T-helper 1 cell treated with Interleukin-12 subunit alpha and Interleukin-12 subunit beta and Interleukin-4 antibody, amounts not matched to agents 30 μg/mL and 1 μg/mL, for 36 hours (primary cell): ENCODE results near the gene PLA2G4F.

ENCODE experiments used
- H3K27ac Mint-ChIP-seq: one replicate; pipeline ENCODE4 v1.8.0; 2021; ENCODE audit warnings: mild to moderate bottlenecking, mixed read lengths
- H3K27me3 Mint-ChIP-seq: one replicate; pipeline ENCODE4 v1.8.0; 2021; ENCODE audit warnings: low read depth, mixed read lengths
- H3K36me3 Mint-ChIP-seq: one replicate; pipeline ENCODE4 v1.8.0; 2021; ENCODE audit warnings: low read depth, mixed read lengths
- H3K4me1 Mint-ChIP-seq: one replicate; pipeline ENCODE4 v1.8.0; 2021; ENCODE audit warnings: low read depth, mixed read lengths
- H3K4me3 Mint-ChIP-seq: one replicate; pipeline ENCODE4 v1.8.0; 2021; ENCODE audit warnings: mild to moderate bottlenecking, moderate library complexity, mixed read lengths
- H3K9me3 Mint-ChIP-seq: one replicate; pipeline ENCODE4 v1.8.0; 2021; ENCODE audit warnings: mixed read lengths

PLA2G4F gene

DNA sequence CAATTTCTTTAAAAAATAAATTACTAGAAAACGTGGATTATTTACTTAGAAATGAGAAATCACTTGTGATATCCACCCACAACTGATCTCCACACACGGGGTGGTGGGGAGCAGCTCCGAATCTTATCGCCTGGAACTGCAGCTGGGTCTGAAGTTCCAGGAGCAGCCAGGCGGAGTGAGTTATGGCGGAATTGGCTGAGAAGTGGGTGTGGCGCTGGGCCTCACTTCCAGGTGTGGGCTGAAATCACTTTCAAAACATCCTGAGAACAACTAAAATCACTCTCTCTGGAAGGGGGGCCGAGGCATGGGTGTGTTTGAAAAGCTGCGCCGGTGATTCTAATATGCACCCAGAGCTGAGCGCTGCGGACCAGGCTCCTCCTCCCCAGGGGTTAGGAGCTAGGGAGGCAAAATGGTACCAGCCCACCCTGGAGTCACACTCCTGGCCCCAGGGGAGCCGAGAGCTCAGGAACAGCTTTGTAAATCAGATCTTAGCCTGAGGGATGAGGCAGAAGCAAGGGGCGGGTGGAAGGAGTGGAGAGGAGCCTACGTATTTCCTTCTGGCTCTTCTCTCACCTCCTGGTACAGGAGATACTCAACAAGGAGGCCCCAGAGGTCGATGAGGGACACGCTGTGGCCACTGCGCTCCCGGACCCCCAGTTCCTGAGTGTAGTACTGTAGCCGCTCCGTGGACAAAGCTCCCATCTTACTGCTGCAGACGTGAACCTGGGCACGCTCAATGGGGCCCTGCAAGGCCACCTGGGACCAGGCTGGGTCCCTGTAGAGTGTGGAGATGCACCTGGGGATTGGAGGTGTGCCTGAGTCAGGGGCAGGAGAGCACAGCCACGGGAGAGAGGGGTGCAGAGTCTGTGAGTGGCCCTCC, 9.6 kb downstream of the PLA2G4F start:
- Mint-ChIP-seq H3K36me3 (no peaks in the 10 kb centered on the region), H3K4me1 (no peaks in the 10 kb centered on the region), H3K4me3 (no peak overlapping the region), H3K27me3 (no peaks in the 10 kb centered on the region), H3K9me3 (no peaks in the 10 kb centered on the region), H3K27ac (no peak overlapping the region)

DNA sequence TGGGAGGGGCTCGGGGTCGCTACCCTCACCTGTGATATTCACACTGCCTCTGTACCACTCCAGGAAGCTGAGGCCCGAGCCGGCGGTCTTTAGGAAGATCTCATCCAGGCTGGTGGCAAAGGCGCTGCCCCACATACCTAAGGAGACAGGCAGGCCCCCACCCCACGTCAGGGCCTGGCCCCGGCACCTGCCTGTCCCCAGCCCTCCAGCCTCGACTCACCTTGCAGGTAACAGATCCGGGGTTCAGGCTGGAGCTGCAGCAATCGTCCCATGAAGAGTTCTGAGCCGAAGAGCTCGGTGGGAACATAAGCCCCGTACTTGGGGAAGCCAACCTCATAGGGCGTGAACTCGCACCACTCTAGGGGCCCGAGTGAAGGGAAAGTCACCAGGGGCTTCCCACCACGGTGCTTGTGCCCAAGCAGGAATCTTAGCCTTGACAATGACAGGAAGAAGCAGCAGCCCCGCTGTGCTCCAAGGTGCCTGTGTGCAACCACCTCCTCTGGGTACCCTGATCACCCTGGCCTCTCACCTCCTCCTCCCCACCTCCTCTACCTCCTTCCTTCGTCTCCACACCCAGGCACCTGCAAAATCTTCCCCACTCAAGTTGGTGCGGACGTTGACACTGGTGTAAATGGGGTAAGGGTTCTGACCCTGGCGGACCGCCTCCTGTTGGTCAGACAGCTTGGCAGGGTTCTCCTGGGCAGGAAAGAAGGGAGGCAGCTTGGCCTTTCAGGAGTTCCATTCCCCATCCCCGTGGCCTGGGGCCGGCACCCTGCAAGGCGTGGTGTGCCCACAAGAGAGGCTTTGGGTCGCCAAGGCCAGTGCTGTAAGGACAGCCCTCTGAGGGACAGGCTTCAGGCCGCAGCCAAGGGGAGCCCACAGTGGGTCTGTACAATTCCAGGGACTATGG, 10.6 kb downstream of the PLA2G4F start:
- no peak overlapping the region for H3K4me3 Mint-ChIP-seq
- H3K27ac Mint-ChIP-seq: no peak overlapping the region
- no peaks in the 10 kb centered on the region for H3K36me3 Mint-ChIP-seq
- no peaks in the 10 kb centered on the region for H3K27me3 Mint-ChIP-seq
- no peaks in the 10 kb centered on the region for H3K4me1 Mint-ChIP-seq
- no peaks in the 10 kb centered on the region for H3K9me3 Mint-ChIP-seq

DNA sequence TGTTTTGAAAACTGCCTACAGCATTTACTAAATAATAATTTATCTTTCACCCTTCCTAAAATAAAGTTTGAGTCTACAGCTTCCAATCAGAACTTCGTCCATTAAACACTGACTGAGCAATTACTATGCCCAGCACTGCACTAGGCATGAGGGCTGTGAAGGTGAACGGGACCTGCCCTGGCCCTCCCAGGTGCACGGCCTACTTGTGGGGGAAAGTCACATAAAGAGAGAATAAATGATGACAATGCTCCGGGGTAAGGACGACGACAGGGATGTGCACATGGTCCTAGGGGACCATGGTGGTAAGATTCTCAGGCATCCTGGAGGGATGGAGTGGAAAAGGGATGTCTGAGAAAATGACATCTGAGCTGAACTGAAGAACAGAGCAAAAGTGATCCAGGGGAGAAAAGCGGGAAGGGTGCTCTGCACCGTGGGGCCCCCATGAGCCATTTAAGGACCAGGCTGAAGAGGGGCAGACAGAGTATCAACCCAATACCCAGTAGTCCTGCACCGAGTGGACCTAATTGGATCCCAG, 11.5 kb downstream of the PLA2G4F start:
- no peaks in the 10 kb centered on the region for H3K36me3 Mint-ChIP-seq
- H3K4me1 Mint-ChIP-seq: no peaks in the 10 kb centered on the region
- H3K4me3 Mint-ChIP-seq: no peak overlapping the region
- no peak overlapping the region for H3K27ac Mint-ChIP-seq
- H3K9me3 Mint-ChIP-seq: no peaks in the 10 kb centered on the region
- no peaks in the 10 kb centered on the region for H3K27me3 Mint-ChIP-seq

DNA sequence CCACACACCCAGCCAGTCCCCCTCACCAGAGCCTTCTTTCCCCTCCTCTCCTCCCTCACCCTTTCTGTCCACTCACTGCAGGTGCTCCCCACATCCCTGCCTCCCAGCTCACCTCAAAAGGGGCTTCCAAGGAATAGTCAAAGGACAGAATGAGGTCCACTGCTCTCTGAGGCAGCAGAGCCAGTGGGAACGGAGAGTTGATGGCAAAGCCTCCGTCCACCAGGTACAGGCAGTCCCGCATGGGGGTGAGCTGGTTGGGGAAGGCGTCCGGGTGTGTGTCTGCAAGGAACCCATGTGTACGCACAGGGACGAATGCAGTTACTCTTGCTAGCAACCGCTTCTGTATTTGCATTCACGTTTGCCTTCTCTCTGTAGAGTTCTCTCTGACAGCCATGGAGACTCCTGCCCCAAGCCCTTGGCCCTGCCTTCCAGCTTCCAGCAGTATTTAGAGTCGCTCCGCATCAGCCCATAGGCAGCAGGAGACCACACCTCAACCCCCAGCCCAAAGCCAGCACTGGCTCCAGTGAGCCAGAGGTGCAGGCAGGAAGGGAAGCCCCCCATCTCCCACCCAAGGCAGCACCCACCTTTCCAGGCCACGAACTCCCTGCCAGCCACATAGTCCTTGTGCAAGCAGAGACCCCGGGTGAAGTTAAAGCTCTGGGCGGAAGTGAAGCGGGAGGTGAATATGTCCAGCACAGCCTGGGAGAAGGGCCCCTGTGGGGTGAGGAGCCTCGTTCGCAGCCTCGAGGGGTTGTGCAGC, 12.4 kb downstream of the PLA2G4F start:
- no peak overlapping the region for H3K4me3 Mint-ChIP-seq
- no peak overlapping the region for H3K27ac Mint-ChIP-seq
- no peaks in the 10 kb centered on the region for H3K9me3 Mint-ChIP-seq
- no peaks in the 10 kb centered on the region for H3K36me3 Mint-ChIP-seq
- H3K4me1 Mint-ChIP-seq: no peaks in the 10 kb centered on the region
- no peaks in the 10 kb centered on the region for H3K27me3 Mint-ChIP-seq

DNA sequence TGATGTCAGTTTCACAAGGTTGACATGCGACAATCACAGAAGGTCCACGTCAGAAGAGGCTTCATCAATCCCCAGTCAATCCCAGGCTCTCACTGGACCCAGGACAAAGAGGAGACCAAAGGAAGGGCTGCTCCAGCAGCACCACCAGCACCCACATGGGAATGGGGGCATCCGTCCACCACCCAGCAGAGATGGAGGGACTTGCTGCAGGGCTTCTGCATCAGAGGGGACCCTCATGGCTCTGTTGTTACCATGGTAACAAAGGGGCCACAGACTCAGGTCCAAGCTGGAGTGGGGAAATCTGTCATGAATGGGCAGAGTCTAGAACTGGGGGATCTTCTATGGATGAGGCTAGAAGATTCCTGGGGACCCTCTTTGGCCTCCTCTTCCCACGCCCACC, 13.1 kb downstream of the PLA2G4F start:
- H3K27me3 Mint-ChIP-seq: no peaks in the 10 kb centered on the region

DNA sequence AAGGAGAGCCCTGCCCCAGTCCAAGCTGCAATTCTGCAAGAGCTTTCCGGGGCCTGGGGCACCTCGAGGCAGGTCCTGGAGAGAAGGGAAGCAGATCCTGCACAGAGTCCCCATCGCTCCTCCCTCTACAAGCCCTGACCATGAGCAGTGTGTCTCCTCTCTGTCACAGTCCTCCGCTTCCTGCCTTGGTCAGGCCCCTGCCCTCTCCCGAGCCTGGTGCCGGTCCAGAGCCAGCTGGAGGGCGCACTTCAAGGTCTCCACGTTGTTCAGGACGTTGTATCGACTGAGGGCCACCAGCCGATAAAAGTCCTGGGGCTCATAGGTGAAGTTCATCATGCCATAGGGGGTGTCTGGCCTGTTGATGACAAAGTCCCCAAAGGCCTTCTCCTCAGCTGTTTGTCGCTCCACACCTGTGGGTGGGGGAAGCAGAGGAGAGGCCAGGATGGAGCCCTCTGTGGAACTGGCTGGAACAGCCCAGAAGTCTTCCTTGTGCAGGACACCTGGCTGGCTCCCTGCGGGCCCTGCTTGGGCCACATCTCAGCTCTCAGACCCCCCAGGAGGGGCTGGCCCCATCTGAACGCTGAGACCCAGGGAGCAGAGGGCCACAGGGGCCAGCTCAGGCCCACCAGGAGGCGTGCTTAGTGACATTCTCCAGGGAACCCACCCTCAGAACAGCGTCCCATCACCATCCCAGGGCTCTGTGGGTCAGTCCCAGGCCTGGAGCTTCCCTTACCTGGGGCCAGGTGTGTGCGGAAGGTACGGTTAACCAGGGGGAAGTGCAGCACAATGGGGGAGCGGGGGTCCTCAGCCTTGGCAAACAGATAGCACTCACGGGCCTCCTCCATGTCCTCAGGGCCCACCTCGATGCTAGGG, 14.4 kb downstream of the PLA2G4F start:
- Mint-ChIP-seq H3K4me1 (peaks cover 3% of the 10 kb centered on the region), H3K4me3 (no peak overlapping the region), H3K36me3 (no peaks in the 10 kb centered on the region), H3K9me3 (no peaks in the 10 kb centered on the region), H3K27ac (no peak overlapping the region), H3K27me3 (no peaks in the 10 kb centered on the region)

More for the DNA sequence above, 13.1 kb downstream of the PLA2G4F start:
- Mint-ChIP-seq H3K36me3 (no peaks in the 10 kb centered on the region), H3K4me3 (no peak overlapping the region), H3K4me1 (no peaks in the 10 kb centered on the region), H3K9me3 (no peaks in the 10 kb centered on the region), H3K27ac (no peak overlapping the region)

DNA sequence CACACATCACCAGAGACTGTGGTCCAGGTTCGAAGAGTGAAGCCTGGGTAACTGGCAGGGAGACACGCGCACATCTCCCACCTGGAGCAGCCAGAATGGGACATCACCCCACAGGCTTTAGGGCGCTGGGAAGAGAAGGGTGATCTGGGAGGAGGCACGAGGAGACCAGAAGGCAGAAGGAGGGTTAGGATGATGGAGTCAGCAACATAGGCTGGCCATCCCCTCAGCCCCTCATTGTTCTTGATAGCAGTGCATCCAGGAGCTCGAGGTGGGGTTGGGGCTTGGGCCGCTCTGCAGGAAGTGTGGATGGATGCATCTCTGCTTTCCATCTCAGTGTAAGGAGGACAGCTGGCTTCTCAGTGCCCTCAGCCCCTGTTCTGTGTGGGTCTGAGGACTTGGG, 15.2 kb downstream of the PLA2G4F start:
- Mint-ChIP-seq H3K4me1 (peaks cover 3% of the 10 kb centered on the region), H3K27me3 (no peaks in the 10 kb centered on the region), H3K36me3 (no peaks in the 10 kb centered on the region), H3K4me3 (no peak overlapping the region), H3K27ac (no peak overlapping the region), H3K9me3 (no peaks in the 10 kb centered on the region)

DNA sequence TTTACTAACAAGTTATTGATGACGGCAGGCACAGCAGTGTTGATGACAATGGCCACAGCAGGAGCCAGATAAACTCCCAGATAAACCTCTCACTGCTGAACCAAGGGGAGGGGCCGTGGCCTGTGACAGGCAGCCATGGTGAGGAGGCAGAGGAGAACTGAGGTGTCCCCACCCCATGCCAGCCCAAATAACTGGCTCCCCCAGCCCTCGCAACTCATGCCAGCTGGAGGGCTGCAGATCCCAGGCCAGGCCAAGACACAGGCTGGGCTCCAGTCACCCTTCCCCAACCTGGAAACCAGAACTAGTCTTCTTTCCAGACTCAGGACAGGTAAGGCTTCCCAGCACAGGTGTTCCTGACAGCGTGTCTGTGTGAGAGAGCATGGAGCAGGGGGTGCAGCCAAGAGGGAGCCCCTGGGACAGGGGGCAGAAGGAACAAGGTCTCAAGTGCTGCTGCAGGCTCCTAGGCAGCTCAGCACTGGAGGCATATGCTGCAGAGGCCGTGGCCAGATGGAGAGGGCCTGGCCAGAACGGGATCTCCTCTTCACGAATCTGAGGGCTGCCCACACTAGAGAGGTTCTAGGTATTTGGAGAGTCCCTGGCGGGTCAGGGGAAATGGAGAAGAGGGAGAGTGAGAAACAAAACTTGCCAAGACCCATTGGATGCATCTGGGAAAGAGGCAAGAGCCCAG, 15.9 kb downstream of the PLA2G4F start:
- no peak overlapping the region for H3K4me3 Mint-ChIP-seq
- H3K36me3 Mint-ChIP-seq: no peaks in the 10 kb centered on the region
- no peak overlapping the region for H3K27ac Mint-ChIP-seq
- H3K9me3 Mint-ChIP-seq: no peaks in the 10 kb centered on the region
- no peaks in the 10 kb centered on the region for H3K27me3 Mint-ChIP-seq
- H3K4me1 Mint-ChIP-seq: peaks cover 4% of the 10 kb centered on the region

DNA sequence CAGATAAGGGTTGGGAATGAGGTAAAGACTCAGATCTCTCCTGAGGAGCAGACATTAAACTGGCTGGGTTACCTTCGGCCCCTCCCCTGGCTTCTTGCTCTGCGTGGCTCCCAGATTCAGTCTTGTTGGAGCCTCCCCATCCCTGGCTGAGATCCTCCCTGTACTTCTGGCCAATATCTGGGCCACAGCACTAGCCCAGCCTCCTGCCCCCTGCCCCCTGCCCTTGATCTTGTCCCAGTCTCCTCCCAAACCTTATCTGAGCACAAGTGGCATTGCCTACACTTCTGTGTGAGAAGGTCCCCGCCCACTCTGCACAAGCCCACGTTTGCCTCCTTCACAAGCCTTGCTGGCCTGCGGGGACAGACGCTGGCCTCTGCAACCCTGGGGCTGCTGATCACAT, 16.8 kb downstream of the PLA2G4F start:
- H3K36me3 Mint-ChIP-seq: no peaks in the 10 kb centered on the region
- H3K27me3 Mint-ChIP-seq: no peaks in the 10 kb centered on the region
- H3K9me3 Mint-ChIP-seq: no peaks in the 10 kb centered on the region
- H3K4me3 Mint-ChIP-seq: no peak overlapping the region
- peaks cover 6% of the 10 kb centered on the region for H3K4me1 Mint-ChIP-seq
- H3K27ac Mint-ChIP-seq: no peak overlapping the region

DNA sequence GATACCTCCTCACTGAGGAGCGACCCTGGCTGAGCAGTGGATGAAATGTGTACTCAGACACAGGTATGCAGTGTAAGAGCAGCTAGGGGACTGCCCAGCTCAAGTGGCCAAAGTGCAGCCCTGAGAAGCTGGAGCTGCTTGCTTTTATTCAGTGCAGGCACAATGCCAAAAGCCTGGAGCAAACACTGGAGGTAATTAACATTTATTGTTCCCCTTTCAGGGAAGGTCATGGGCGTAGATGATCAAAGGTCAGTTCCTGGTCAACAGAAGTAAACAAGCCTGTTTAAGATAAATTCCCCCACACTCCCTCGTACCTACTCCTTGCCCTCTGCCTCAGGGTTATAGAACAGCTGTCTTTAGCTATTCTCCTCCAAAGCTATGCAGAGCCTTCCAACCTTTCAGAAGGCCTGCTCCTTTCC, 17.5 kb downstream of the PLA2G4F start:
- no peaks in the 10 kb centered on the region for H3K36me3 Mint-ChIP-seq
- H3K27ac Mint-ChIP-seq: no peak overlapping the region
- H3K4me3 Mint-ChIP-seq: no peak overlapping the region
- H3K4me1 Mint-ChIP-seq: peaks cover 6% of the 10 kb centered on the region
- H3K27me3 Mint-ChIP-seq: peaks cover 4% of the 10 kb centered on the region
- no peaks in the 10 kb centered on the region for H3K9me3 Mint-ChIP-seq

DNA sequence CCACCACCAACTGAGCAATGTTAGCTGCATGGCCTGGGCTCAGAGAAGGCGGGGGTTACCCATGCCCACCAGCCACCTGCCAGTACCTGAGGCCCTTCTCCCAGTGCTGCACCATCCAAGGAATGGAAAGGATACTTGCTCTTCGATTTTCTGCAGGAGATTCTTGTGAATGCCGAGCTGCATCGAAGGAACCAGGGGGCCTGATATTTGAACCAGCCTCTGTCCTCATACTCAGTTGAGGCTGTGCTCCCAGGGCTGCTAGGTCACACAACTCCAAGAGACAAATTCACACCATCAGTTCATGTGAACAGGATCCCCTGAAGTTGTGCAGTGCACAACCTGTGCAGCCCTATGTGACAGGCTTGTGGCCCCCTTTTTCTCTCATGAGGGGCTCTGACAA, 18.0 kb downstream of the PLA2G4F start:
- H3K4me3 Mint-ChIP-seq: no peak overlapping the region
- peaks cover 5% of the 10 kb centered on the region for H3K27me3 Mint-ChIP-seq
- peaks cover 6% of the 10 kb centered on the region for H3K4me1 Mint-ChIP-seq
- no peak overlapping the region for H3K27ac Mint-ChIP-seq
- no peaks in the 10 kb centered on the region for H3K9me3 Mint-ChIP-seq
- no peaks in the 10 kb centered on the region for H3K36me3 Mint-ChIP-seq

DNA sequence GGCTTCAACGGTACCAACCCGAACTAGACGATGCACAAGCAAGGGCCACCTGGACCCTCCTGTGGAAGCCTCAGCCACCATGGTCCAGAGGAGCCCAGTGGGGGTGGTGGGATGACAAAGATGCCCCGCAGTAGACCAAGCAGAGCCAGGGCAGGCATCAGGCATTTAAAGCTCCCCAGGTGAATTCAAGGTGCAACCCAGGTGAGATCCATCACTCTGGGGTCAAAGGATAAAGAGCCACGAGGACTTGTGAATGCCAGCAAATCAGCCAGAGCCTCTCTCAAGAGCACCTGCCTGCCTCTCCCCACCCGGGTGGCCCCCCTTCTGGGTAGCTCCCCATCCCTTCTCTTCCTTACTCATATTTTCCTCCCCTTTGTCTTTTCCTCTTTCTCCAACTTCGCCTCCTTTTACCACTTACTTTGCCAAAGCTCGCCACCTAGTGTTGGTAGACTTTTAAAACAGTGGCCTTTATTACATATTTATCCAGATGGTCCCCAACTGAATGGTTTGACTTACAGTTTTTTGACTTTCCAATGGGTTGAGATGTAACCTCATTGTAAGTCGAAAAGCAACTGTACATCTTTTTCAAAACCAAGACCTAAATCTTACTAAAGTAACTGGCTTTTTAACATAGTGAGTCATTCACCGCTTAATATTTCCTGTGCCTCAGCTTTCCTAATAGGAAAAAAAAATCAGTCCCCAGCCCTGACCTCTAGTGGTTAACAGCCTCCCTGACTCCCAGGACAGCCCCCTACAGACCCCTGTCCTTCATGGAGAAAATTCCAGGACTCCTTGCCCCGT, 18.8 kb downstream of the PLA2G4F start:
- no peak overlapping the region for H3K4me3 Mint-ChIP-seq
- H3K36me3 Mint-ChIP-seq: no peaks in the 10 kb centered on the region
- no peak overlapping the region for H3K27ac Mint-ChIP-seq
- H3K9me3 Mint-ChIP-seq: no peaks in the 10 kb centered on the region
- peaks cover 6% of the 10 kb centered on the region for H3K4me1 Mint-ChIP-seq
- H3K27me3 Mint-ChIP-seq: peaks cover 5% of the 10 kb centered on the region
